GM23338 (cell line): ENCODE data around the gene GNA12. TPM values are rescaled to one million over a fixed set of nuclear protein-coding genes. Genes with fewer than 3 reads are reported as not detected.

ENCODE experiments used
- ATAC-seq: fragments of 200-7000 bp; cut with Tn5 transposase; 3 replicates; pipeline ENCODE4 v1.9.1; 2020
- DNase-seq: peaks from one replicate; pipeline ENCODE4 v3.0.0-alpha.2; 2015; ENCODE audit warnings: low spot score
- H2AFZ ChIP-seq: fragments of 200-600 bp; sonication (generic); 2 replicates; pipeline ENCODE4 v1.8.0; 2016; ENCODE audit warnings: antibody characterized with exemption, mild to moderate bottlenecking, moderate library complexity
- H3F3A ChIP-seq: fragments of 200-600 bp; sonication (generic); replicated peaks from 2 replicates; pipeline ENCODE4 v1.8.0; 2017; ENCODE audit warnings: antibody characterized with exemption, mixed run types, low read depth
- H3K27ac ChIP-seq: fragments of 200-600 bp; sonication (generic); 2 replicates; pipeline ENCODE4 v1.6.1; 2016; ENCODE audit warnings: low read depth
- H3K27me3 ChIP-seq: fragments of 200-600 bp; sonication (generic); 2 replicates; pipeline ENCODE4 v1.8.0; 2016; ENCODE audit warnings: mild to moderate bottlenecking, mixed run types, moderate library complexity; ENCODE audit not compliant: insufficient read depth
- H3K36me3 ChIP-seq: fragments of 200-600 bp; sonication (generic); 2 replicates; pipeline ENCODE4 v1.8.0; 2016; ENCODE audit warnings: mild to moderate bottlenecking; ENCODE audit not compliant: insufficient read depth
- H3K4me1 ChIP-seq: fragments of 200-600 bp; sonication (generic); 2 replicates; pipeline ENCODE4 v1.8.0; 2016; ENCODE audit warnings: mild to moderate bottlenecking, moderate library complexity; ENCODE audit not compliant: insufficient read depth
- H3K4me2 ChIP-seq: fragments of 200-600 bp; sonication (generic); 2 replicates; pipeline ENCODE4 v1.7.1; 2017; ENCODE audit warnings: mixed run types
- H3K4me3 ChIP-seq: fragments of 200-600 bp; sonication (generic); 2 replicates; pipeline ENCODE4 v1.6.1; 2016; ENCODE audit warnings: mixed run types
- H3K79me2 ChIP-seq: fragments of 200-600 bp; sonication (generic); replicated peaks from 2 replicates; pipeline ENCODE4 v1.8.0; 2017; ENCODE audit warnings: mild to moderate bottlenecking; ENCODE audit not compliant: insufficient read depth
- H3K9me2 ChIP-seq: fragments of 200-600 bp; sonication (generic); 2 replicates; pipeline ENCODE4 v1.8.0; 2017; ENCODE audit not compliant: insufficient read depth
- H4K20me1 ChIP-seq: fragments of 200-600 bp; sonication (generic); replicated peaks from 2 replicates; pipeline ENCODE4 v1.8.0; 2017; ENCODE audit warnings: mild to moderate bottlenecking; ENCODE audit not compliant: insufficient read depth
- H3K27ac Mint-ChIP-seq: 2 replicates; pipeline ENCODE4 v1.8.0; 2020; ENCODE audit warnings: inconsistent platforms, mild to moderate bottlenecking, moderate library complexity, mixed read lengths
- H3K27me3 Mint-ChIP-seq: 3 replicates; pipeline ENCODE4 v1.8.0; 2022; ENCODE audit warnings: low read depth, mild to moderate bottlenecking, moderate library complexity, mixed read lengths, inconsistent platforms; ENCODE audit not compliant: insufficient read depth, poor library complexity
- H3K36me3 Mint-ChIP-seq: 3 replicates; pipeline ENCODE4 v1.8.0; 2021; ENCODE audit warnings: low read depth, mild to moderate bottlenecking, inconsistent platforms, moderate library complexity, mixed read lengths
- H3K4me1 Mint-ChIP-seq: 3 replicates; pipeline ENCODE4 v1.8.0; 2020; ENCODE audit warnings: mild to moderate bottlenecking, inconsistent platforms, mixed read lengths
- H3K4me3 Mint-ChIP-seq: 3 replicates; pipeline ENCODE4 v1.8.0; 2021; ENCODE audit warnings: moderate library complexity, mild to moderate bottlenecking, inconsistent platforms, mixed read lengths
- H3K9me3 Mint-ChIP-seq: 3 replicates; pipeline ENCODE4 v1.8.0; 2020; ENCODE audit warnings: moderate library complexity, mild to moderate bottlenecking, inconsistent platforms, mixed read lengths
- CREB1 ChIP-seq: fragments of 250-450 bp; sonication (Bioruptor Pico); IDR thresholded peaks from 2 replicates; pipeline ENCODE4 v1.5.0; 2020; ENCODE audit warnings: low read depth, mild to moderate bottlenecking, moderate library complexity
- EZH2 ChIP-seq: fragments of 200-600 bp; sonication (generic); IDR thresholded peaks from one replicate; pipeline ENCODE4 v1.8.0; 2017; ENCODE audit warnings: antibody characterized with exemption, mild to moderate bottlenecking, low read depth; ENCODE audit not compliant: unreplicated experiment
- EZH2phosphoT487 ChIP-seq: fragments of 200-600 bp; sonication (generic); IDR thresholded peaks from one replicate; pipeline ENCODE4 v1.8.1; 2018; ENCODE audit warnings: antibody characterized with exemption; ENCODE audit not compliant: unreplicated experiment
- JUNB ChIP-seq: IDR thresholded peaks from one replicate; pipeline ENCODE4 v1.6.1; 2016; ENCODE audit warnings: antibody characterized with exemption; ENCODE audit not compliant: unreplicated experiment
- NANOG ChIP-seq: IDR thresholded peaks from 2 replicates; pipeline ENCODE4 v1.6.1; 2016; ENCODE audit warnings: antibody characterized with exemption, borderline replicate concordance
- POLR2AphosphoS5 ChIP-seq: IDR thresholded peaks from 2 replicates; pipeline ENCODE4 v1.6.1; 2016; ENCODE audit warnings: antibody characterized with exemption, low read depth
- STAT1 ChIP-seq: IDR thresholded peaks from one replicate; pipeline ENCODE4 v1.6.1; 2016; ENCODE audit warnings: antibody characterized with exemption; ENCODE audit not compliant: unreplicated experiment
- ZNF114 ChIP-seq: fragments of 250-450 bp; sonication (Bioruptor Pico); IDR thresholded peaks from 2 replicates; pipeline ENCODE4 v1.5.0; 2020; ENCODE audit warnings: mild to moderate bottlenecking, moderate library complexity
- ZNF331 ChIP-seq: fragments of 250-450 bp; sonication (Bioruptor Pico); IDR thresholded peaks from 2 replicates; pipeline ENCODE4 v1.5.0; 2020; ENCODE audit warnings: low read depth, mild to moderate bottlenecking, moderate library complexity
- polyA plus RNA-seq: library from polyadenylated mRNA; unstranded; fragments of >200 nt; fragmentation: Nextera tagmentation; extraction: Ambion mirVana; gene quantifications from 2 replicates; pipeline ENCODE4 v1.2.1, GENCODE V29; 2016
- total RNA-seq: library from RNA; depleted of rRNA; stranded (reverse); fragments of >200 nt; shearing (Covaris generic); gene quantifications from 2 replicates; pipeline ENCODE4 v1.2.3, GENCODE V29; 2014
- TF ChIP-seq, protein P1 (sequence below): fragments of 250-450 bp; sonication (Bioruptor Pico); IDR thresholded peaks from 2 replicates; pipeline ENCODE4 v1.5.0; 2020; ENCODE audit warnings: mild to moderate bottlenecking, moderate library complexity
- TF ChIP-seq, protein P2 (sequence below): IDR thresholded peaks from 2 replicates; pipeline ENCODE4 v1.6.1; 2016; ENCODE audit warnings: antibody characterized with exemption
- TF ChIP-seq, protein P3 (sequence below): IDR thresholded peaks from one replicate; pipeline ENCODE4 v1.6.1; 2018; ENCODE audit warnings: antibody characterized with exemption; ENCODE audit not compliant: unreplicated experiment
- TF ChIP-seq, protein P4 (sequence below), 2 experiments: fragments of 200-600 bp in 1 of 2; sonication (generic) in 1 of 2; conservative IDR thresholded peaks; 2 replicates each; pipeline versions ENCODE4 v1.5.1 to v1.6.1; 2016 to 2017; ENCODE audit warnings: antibody characterized with exemption in 2 of 2, low read depth in 2 of 2, mild to moderate bottlenecking in 2 of 2, moderate library complexity in 1 of 2

The GNA12 gene
- total and polyA plus RNA-seq, 2 experiments from 2014 or later, result 24.0 to 87.7 TPM

DNA sequence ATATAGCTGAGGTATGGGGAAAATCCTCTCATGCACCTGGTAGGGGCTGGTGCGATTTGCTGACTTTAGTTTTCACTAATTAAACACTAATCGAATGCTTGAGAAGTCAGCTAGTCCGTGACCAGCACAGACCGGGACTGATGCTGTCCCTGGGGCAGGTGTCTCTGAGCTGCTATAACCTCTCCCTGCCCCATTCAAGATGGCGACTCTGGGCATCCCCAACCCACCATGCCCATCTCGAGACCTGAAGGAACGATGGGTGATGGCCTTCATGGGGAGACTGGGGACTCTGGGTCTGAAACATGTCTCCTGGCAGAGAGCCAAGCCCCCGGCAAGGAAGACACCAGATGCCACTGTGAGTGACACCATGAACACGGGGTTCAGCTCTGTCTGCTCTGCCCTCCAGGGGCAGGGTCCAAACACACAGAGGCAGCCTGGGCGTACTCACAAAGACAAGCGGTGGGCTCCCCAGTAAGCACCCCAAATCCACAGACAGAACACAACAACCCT lies 57.4 kb downstream of the GNA12 start:
- no peak for DNase-seq
- Histone ChIP-seq H3K4me3 (no peak overlapping the region), H3K27ac (no peak overlapping the region), H2AFZ (no peak overlapping the region), H3K36me3 (0 out of 2 replicates have a peak, but pooled peaks cover 4% of the 10 kb centered on the region), H3K9me2 (no peaks in the 10 kb centered on the region), H3K4me2 (no peak overlapping the region), H3K27me3 (no peaks in the 10 kb centered on the region), H4K20me1 (peaks cover 20% of the 10 kb centered on the region), H3K79me2 (peaks cover 75% of the 10 kb centered on the region), H3K4me1 (peaks cover 11% of the 10 kb centered on the region), H3F3A (no peaks in the 10 kb centered on the region)
- Mint-ChIP-seq H3K36me3 (peaks cover 60% of the 10 kb centered on the region), H3K27me3 (no peaks in the 10 kb centered on the region), H3K27ac (no peak overlapping the region), H3K9me3 (no peaks in the 10 kb centered on the region), H3K4me3 (no peak overlapping the region), H3K4me1 (peaks cover 25% of the 10 kb centered on the region)
- TF ChIP-seq JUNB, result no peak
- TF ChIP-seq EZH2phosphoT487, result no peak
- TF ChIP-seq CREB1, result no peak
- no peak for TF ChIP-seq STAT1
- no peak for TF ChIP-seq ZNF331 (CRISPR knock-in tag)
- TF ChIP-seq, protein P1, sequence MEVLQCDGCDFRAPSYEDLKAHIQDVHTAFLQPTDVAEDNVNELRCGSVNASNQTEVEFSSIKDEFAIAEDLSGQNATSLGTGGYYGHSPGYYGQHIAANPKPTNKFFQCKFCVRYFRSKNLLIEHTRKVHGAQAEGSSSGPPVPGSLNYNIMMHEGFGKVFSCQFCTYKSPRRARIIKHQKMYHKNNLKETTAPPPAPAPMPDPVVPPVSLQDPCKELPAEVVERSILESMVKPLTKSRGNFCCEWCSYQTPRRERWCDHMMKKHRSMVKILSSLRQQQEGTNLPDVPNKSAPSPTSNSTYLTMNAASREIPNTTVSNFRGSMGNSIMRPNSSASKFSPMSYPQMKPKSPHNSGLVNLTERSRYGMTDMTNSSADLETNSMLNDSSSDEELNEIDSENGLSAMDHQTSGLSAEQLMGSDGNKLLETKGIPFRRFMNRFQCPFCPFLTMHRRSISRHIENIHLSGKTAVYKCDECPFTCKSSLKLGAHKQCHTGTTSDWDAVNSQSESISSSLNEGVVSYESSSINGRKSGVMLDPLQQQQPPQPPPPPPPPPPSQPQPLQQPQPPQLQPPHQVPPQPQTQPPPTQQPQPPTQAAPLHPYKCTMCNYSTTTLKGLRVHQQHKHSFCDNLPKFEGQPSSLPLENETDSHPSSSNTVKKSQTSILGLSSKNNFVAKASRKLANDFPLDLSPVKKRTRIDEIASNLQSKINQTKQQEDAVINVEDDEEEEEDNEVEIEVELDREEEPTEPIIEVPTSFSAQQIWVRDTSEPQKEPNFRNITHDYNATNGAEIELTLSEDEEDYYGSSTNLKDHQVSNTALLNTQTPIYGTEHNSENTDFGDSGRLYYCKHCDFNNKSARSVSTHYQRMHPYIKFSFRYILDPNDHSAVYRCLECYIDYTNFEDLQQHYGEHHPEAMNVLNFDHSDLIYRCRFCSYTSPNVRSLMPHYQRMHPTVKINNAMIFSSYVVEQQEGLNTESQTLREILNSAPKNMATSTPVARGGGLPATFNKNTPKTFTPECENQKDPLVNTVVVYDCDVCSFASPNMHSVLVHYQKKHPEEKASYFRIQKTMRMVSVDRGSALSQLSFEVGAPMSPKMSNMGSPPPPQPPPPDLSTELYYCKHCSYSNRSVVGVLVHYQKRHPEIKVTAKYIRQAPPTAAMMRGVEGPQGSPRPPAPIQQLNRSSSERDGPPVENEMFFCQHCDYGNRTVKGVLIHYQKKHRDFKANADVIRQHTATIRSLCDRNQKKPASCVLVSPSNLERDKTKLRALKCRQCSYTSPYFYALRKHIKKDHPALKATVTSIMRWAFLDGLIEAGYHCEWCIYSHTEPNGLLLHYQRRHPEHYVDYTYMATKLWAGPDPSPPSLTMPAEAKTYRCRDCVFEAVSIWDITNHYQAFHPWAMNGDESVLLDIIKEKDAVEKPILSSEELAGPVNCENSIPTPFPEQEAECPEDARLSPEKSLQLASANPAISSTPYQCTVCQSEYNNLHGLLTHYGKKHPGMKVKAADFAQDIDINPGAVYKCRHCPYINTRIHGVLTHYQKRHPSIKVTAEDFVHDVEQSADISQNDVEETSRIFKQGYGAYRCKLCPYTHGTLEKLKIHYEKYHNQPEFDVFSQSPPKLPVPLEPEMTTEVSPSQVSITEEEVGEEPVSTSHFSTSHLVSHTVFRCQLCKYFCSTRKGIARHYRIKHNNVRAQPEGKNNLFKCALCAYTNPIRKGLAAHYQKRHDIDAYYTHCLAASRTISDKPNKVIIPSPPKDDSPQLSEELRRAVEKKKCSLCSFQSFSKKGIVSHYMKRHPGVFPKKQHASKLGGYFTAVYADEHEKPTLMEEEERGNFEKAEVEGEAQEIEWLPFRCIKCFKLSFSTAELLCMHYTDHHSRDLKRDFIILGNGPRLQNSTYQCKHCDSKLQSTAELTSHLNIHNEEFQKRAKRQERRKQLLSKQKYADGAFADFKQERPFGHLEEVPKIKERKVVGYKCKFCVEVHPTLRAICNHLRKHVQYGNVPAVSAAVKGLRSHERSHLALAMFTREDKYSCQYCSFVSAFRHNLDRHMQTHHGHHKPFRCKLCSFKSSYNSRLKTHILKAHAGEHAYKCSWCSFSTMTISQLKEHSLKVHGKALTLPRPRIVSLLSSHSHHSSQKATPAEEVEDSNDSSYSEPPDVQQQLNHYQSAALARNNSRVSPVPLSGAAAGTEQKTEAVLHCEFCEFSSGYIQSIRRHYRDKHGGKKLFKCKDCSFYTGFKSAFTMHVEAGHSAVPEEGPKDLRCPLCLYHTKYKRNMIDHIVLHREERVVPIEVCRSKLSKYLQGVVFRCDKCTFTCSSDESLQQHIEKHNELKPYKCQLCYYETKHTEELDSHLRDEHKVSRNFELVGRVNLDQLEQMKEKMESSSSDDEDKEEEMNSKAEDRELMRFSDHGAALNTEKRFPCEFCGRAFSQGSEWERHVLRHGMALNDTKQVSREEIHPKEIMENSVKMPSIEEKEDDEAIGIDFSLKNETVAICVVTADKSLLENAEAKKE (CRISPR knock-in tag), result no peak
- TF ChIP-seq, protein P2, sequence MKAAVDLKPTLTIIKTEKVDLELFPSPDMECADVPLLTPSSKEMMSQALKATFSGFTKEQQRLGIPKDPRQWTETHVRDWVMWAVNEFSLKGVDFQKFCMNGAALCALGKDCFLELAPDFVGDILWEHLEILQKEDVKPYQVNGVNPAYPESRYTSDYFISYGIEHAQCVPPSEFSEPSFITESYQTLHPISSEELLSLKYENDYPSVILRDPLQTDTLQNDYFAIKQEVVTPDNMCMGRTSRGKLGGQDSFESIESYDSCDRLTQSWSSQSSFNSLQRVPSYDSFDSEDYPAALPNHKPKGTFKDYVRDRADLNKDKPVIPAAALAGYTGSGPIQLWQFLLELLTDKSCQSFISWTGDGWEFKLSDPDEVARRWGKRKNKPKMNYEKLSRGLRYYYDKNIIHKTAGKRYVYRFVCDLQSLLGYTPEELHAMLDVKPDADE, result no peak
- no peak for TF ChIP-seq EZH2
- TF ChIP-seq, protein P3, sequence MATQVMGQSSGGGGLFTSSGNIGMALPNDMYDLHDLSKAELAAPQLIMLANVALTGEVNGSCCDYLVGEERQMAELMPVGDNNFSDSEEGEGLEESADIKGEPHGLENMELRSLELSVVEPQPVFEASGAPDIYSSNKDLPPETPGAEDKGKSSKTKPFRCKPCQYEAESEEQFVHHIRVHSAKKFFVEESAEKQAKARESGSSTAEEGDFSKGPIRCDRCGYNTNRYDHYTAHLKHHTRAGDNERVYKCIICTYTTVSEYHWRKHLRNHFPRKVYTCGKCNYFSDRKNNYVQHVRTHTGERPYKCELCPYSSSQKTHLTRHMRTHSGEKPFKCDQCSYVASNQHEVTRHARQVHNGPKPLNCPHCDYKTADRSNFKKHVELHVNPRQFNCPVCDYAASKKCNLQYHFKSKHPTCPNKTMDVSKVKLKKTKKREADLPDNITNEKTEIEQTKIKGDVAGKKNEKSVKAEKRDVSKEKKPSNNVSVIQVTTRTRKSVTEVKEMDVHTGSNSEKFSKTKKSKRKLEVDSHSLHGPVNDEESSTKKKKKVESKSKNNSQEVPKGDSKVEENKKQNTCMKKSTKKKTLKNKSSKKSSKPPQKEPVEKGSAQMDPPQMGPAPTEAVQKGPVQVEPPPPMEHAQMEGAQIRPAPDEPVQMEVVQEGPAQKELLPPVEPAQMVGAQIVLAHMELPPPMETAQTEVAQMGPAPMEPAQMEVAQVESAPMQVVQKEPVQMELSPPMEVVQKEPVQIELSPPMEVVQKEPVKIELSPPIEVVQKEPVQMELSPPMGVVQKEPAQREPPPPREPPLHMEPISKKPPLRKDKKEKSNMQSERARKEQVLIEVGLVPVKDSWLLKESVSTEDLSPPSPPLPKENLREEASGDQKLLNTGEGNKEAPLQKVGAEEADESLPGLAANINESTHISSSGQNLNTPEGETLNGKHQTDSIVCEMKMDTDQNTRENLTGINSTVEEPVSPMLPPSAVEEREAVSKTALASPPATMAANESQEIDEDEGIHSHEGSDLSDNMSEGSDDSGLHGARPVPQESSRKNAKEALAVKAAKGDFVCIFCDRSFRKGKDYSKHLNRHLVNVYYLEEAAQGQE, result no peak
- TF ChIP-seq NANOG, result no peak
- TF ChIP-seq, protein P4, sequence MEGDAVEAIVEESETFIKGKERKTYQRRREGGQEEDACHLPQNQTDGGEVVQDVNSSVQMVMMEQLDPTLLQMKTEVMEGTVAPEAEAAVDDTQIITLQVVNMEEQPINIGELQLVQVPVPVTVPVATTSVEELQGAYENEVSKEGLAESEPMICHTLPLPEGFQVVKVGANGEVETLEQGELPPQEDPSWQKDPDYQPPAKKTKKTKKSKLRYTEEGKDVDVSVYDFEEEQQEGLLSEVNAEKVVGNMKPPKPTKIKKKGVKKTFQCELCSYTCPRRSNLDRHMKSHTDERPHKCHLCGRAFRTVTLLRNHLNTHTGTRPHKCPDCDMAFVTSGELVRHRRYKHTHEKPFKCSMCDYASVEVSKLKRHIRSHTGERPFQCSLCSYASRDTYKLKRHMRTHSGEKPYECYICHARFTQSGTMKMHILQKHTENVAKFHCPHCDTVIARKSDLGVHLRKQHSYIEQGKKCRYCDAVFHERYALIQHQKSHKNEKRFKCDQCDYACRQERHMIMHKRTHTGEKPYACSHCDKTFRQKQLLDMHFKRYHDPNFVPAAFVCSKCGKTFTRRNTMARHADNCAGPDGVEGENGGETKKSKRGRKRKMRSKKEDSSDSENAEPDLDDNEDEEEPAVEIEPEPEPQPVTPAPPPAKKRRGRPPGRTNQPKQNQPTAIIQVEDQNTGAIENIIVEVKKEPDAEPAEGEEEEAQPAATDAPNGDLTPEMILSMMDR (conservative IDR thresholded peaks at IDR 0.05; ENCODE audit: low read depth in 2 of 2), result no peak
- TF ChIP-seq ZNF114 (CRISPR knock-in tag), result no peak
- no peak for TF ChIP-seq POLR2AphosphoS5
- no peak for ATAC-seq
